ENCODE data around the gene KIAA1755. TPM values are rescaled to one million over a fixed set of nuclear protein-coding genes. Genes with fewer than 3 reads are reported as not detected.
"Not testable (repeated sequence)": the region's sequence is repeated elsewhere in the genome, so short reads cannot be mapped to it uniquely, and the experiment has no call there.

Gene KIAA1755
- total RNA-seq, 1 experiment from 2014 or later: 0.44 TPM

GRCh38 chr20:38284893-38285444 lies 24.4 kb upstream of the KIAA1755 start:
- H3K9ac ChIP-seq (ENCODE audit: low read length): no peak overlapping the region
- H4K20me1 ChIP-seq (ENCODE audit: low read length): no peaks in the 10 kb centered on the region
- H3K79me2 ChIP-seq (ENCODE audit: low read length): no peaks in the 10 kb centered on the region
- BruUV-seq (replicated peaks): no TSS peak
- no peaks in the 10 kb centered on the region for H3K9me2 ChIP-seq (replicated peaks; ENCODE audit: low read length)
- no peak for TF ChIP-seq EZH2 (IDR thresholded peaks at IDR 0.05; ENCODE audit: low read length, unreplicated experiment)
- TF ChIP-seq CTCF (conservative IDR thresholded peaks at IDR 0.05; ENCODE audit: low read depth, low read length): no peak
- no peak for TF ChIP-seq EZH2phosphoT487 (IDR thresholded peaks at IDR 0.05; ENCODE audit: borderline replicate concordance, low read length)
- H3K9me3 ChIP-seq (ENCODE audit: low read length): no peaks in the 10 kb centered on the region
- H3K36me3 ChIP-seq (ENCODE audit: low read depth, low read length): no peaks in the 10 kb centered on the region
- H3K4me1 ChIP-seq (ENCODE audit: insufficient read depth, low read length): peaks cover 3% of the 10 kb centered on the region; the same call in 1 of the 2 replicates
- intact Hi-C loops (cut with micrococcal nuclease): no loop called here
- no peak for ATAC-seq
- ChIA-PET CTCF (no interaction called here), POLR2A (ENCODE audit: unreplicated experiment) (no interaction called here)
- no peak overlapping the region for H3K27ac ChIP-seq (ENCODE audit: low read length)
- no peak overlapping the region for H3K4me3 ChIP-seq (ENCODE audit: low read length)
- H3F3A ChIP-seq (ENCODE audit: low read length, unreplicated experiment): no peaks in the 10 kb centered on the region
- no peak overlapping the region for H3K4me2 ChIP-seq (ENCODE audit: low read length)
- H3K27me3 ChIP-seq (ENCODE audit: low read length): no peaks in the 10 kb centered on the region
- no peak overlapping the region for H2AFZ ChIP-seq (ENCODE audit: low read length)
- no peak for DNase-seq

- H3K4me1 ChIP-seq (ENCODE audit: insufficient read depth, low read length); H3K36me3 ChIP-seq (ENCODE audit: low read depth, low read length); H4K20me1 ChIP-seq (ENCODE audit: low read length); POLR2A ChIA-PET (ENCODE audit: unreplicated experiment); H2AFZ ChIP-seq (ENCODE audit: low read length); H3K9me3 ChIP-seq (ENCODE audit: low read length); H3K4me2 ChIP-seq (ENCODE audit: low read length); H3K9ac ChIP-seq (ENCODE audit: low read length); H3F3A ChIP-seq (ENCODE audit: low read length, unreplicated experiment); ATAC-seq; H3K79me2 ChIP-seq (ENCODE audit: low read length); CTCF ChIA-PET; DNase-seq; BruUV-seq (replicated peaks); H3K27me3 ChIP-seq (ENCODE audit: low read length); H3K27ac ChIP-seq (ENCODE audit: low read length); H3K4me3 ChIP-seq (ENCODE audit: low read length); H3K9me2 ChIP-seq (replicated peaks; ENCODE audit: low read length); intact Hi-C loops (cut with micrococcal nuclease): not testable (repeated sequence)
These were observed 23.6 kb upstream of the KIAA1755 start for GRCh38 chr20:38284066-38284650.

GRCh38 chr20:38283236-38283635 lies 22.7 kb upstream of the KIAA1755 start:
- BruUV-seq (replicated peaks): no TSS peak
- Histone ChIP-seq H3K4me1 (ENCODE audit: insufficient read depth, low read length) (peaks cover 9% of the 10 kb centered on the region; the same call in 1 of the 2 replicates), H3F3A (ENCODE audit: low read length, unreplicated experiment) (no peaks in the 10 kb centered on the region), H3K27ac (ENCODE audit: low read length) (no peak overlapping the region), H2AFZ (ENCODE audit: low read length) (no peak overlapping the region), H3K4me3 (ENCODE audit: low read length) (no peak overlapping the region), H3K4me2 (ENCODE audit: low read length) (no peak overlapping the region), H3K9ac (ENCODE audit: low read length) (no peak overlapping the region), H3K9me3 (ENCODE audit: low read length) (no peaks in the 10 kb centered on the region), H4K20me1 (ENCODE audit: low read length) (no peaks in the 10 kb centered on the region), H3K9me2 (replicated peaks; ENCODE audit: low read length) (no peaks in the 10 kb centered on the region), H3K36me3 (ENCODE audit: low read depth, low read length) (no peaks in the 10 kb centered on the region), H3K79me2 (ENCODE audit: low read length) (no peaks in the 10 kb centered on the region), H3K27me3 (ENCODE audit: low read length) (no peaks in the 10 kb centered on the region)
- ChIA-PET CTCF (no interaction called here), POLR2A (ENCODE audit: unreplicated experiment) (no interaction called here)
- no peak for DNase-seq
- TF ChIP-seq CTCF (conservative IDR thresholded peaks at IDR 0.05; ENCODE audit: low read depth, low read length) (no peak), EZH2 (IDR thresholded peaks at IDR 0.05; ENCODE audit: low read length, unreplicated experiment) (no peak), EZH2phosphoT487 (IDR thresholded peaks at IDR 0.05; ENCODE audit: borderline replicate concordance, low read length) (no peak)
- intact Hi-C loops (cut with micrococcal nuclease): no loop called here
- ATAC-seq: no peak

GRCh38 chr20:38281176-38281915 lies 20.8 kb upstream of the KIAA1755 start:
- intact Hi-C loops (cut with micrococcal nuclease); BruUV-seq (replicated peaks); ATAC-seq: not testable (repeated sequence)

More at GRCh38 chr20:38281176-38281915, 20.8 kb upstream of the KIAA1755 start:
- DNase-seq; H3F3A ChIP-seq (ENCODE audit: low read length, unreplicated experiment); CTCF ChIA-PET; H3K9me2 ChIP-seq (replicated peaks; ENCODE audit: low read length); H3K9me3 ChIP-seq (ENCODE audit: low read length); H3K27me3 ChIP-seq (ENCODE audit: low read length); H2AFZ ChIP-seq (ENCODE audit: low read length); H3K4me3 ChIP-seq (ENCODE audit: low read length); H3K27ac ChIP-seq (ENCODE audit: low read length); H4K20me1 ChIP-seq (ENCODE audit: low read length); H3K36me3 ChIP-seq (ENCODE audit: low read depth, low read length); H3K9ac ChIP-seq (ENCODE audit: low read length); H3K79me2 ChIP-seq (ENCODE audit: low read length); H3K4me1 ChIP-seq (ENCODE audit: insufficient read depth, low read length); POLR2A ChIA-PET (ENCODE audit: unreplicated experiment); H3K4me2 ChIP-seq (ENCODE audit: low read length): not testable (repeated sequence)

Measured in PC-3 (cell line).